Ectodermal cell (in vitro differentiated cells): Measurements from ENCODE around the gene GABRQ.

ENCODE experiments used
- H3K27ac ChIP-seq: 2 replicates; pipeline ENCODE4 v1.7.0; 2013; ENCODE audit warnings: mild to moderate bottlenecking, low read depth, low read length; ENCODE audit not compliant: insufficient read depth, poor library complexity, severe bottlenecking
- H3K27me3 ChIP-seq: 2 replicates; pipeline ENCODE4 v1.7.0; 2013; ENCODE audit warnings: mild to moderate bottlenecking, low read length; ENCODE audit not compliant: insufficient read depth, control insufficient read depth, poor library complexity, severe bottlenecking
- H3K36me3 ChIP-seq: one replicate; pipeline ENCODE4 v1.7.0; 2013; ENCODE audit warnings: low read length; ENCODE audit not compliant: control insufficient read depth, insufficient read depth
- H3K4me1 ChIP-seq: one replicate; pipeline ENCODE4 v1.7.0; 2013; ENCODE audit warnings: low read length; ENCODE audit not compliant: control insufficient read depth, insufficient read depth
- H3K4me3 ChIP-seq: 2 replicates; pipeline ENCODE4 v1.7.0; 2013; ENCODE audit warnings: low read depth, low read length, control low read depth; ENCODE audit not compliant: insufficient read depth
- H3K9me3 ChIP-seq: 2 replicates; pipeline ENCODE4 v1.7.0; 2013; ENCODE audit warnings: mild to moderate bottlenecking, low read length, moderate library complexity; ENCODE audit not compliant: control insufficient read depth
- WGBS, 2 experiments: methylation state at CpG; one replicate each; pipeline ENCODE4 v1.1.7; 2013; ENCODE audit warnings: missing lambda C conversion rate in 2 of 2; 5-methylcytosine and 5-hydroxymethylcytosine counted together

GABRQ gene

GRCh38 chrX:152639426-152639825 lies 1.7 kb downstream of the GABRQ start:
- 90 to 91% methylated on average over 7 of the region's 7 CpGs for WGBS, 2 experiments

GRCh38 chrX:152640034-152640818 lies 2.5 kb downstream of the GABRQ start:
- Histone ChIP-seq H3K4me3 (no peak overlapping the region), H3K27me3 (peaks cover 27% of the 10 kb centered on the region), H3K36me3 (no peaks in the 10 kb centered on the region), H3K9me3 (no peaks in the 10 kb centered on the region), H3K4me1 (no peaks in the 10 kb centered on the region), H3K27ac (no peak overlapping the region)
- WGBS, 2 experiments, result 79 to 81% methylated on average over 15 of the region's 18 CpGs

More at GRCh38 chrX:152639426-152639825, 1.7 kb downstream of the GABRQ start:
- H3K27me3 ChIP-seq, result peaks cover 27% of the 10 kb centered on the region
- H3K4me1 ChIP-seq, result no peaks in the 10 kb centered on the region
- H3K9me3 ChIP-seq, result no peaks in the 10 kb centered on the region
- no peaks in the 10 kb centered on the region for H3K36me3 ChIP-seq
- no peak overlapping the region for H3K27ac ChIP-seq
- H3K4me3 ChIP-seq, result no peak overlapping the region

- no peaks in the 10 kb centered on the region for H3K9me3 ChIP-seq
- 28 to 29% methylated on average over 10 of the region's 10 CpGs for WGBS, 2 experiments
- H3K27ac ChIP-seq, result no peak overlapping the region
- no peaks in the 10 kb centered on the region for H3K4me1 ChIP-seq
- H3K27me3 ChIP-seq, result peaks cover 27% of the 10 kb centered on the region
- no peaks in the 10 kb centered on the region for H3K36me3 ChIP-seq
- no peak overlapping the region for H3K4me3 ChIP-seq
Observed at GRCh38 chrX:152641256-152641875, 3.7 kb downstream of the GABRQ start.

- H3K27me3 ChIP-seq, result peaks cover 27% of the 10 kb centered on the region
- no peaks in the 10 kb centered on the region for H3K4me1 ChIP-seq
- H3K9me3 ChIP-seq, result no peaks in the 10 kb centered on the region
- H3K27ac ChIP-seq, result no peak overlapping the region
- 41 to 47% methylated on average over 3 to 5 of the region's 6 CpGs for WGBS, 2 experiments
- H3K4me3 ChIP-seq, result no peak overlapping the region
- no peaks in the 10 kb centered on the region for H3K36me3 ChIP-seq
Observed at GRCh38 chrX:152641996-152642395, 4.3 kb downstream of the GABRQ start.

GRCh38 chrX:152642931-152643564 lies 5.4 kb downstream of the GABRQ start:
- Histone ChIP-seq H3K4me1 (no peaks in the 10 kb centered on the region), H3K4me3 (no peak overlapping the region), H3K9me3 (no peaks in the 10 kb centered on the region), H3K27me3 (peaks cover 23% of the 10 kb centered on the region), H3K36me3 (no peaks in the 10 kb centered on the region), H3K27ac (no peak overlapping the region)
- 90 to 91% methylated on average over 7 to 11 of the region's 11 CpGs for WGBS, 2 experiments

GRCh38 chrX:152646961-152647360 lies 9.3 kb downstream of the GABRQ start:
- no peaks in the 10 kb centered on the region for H3K4me1 ChIP-seq
- no peaks in the 10 kb centered on the region for H3K36me3 ChIP-seq
- no peak overlapping the region for H3K27ac ChIP-seq
- WGBS, 2 experiments, result 92 to 95% methylated on average over 12 of the region's 12 CpGs
- no peak overlapping the region for H3K4me3 ChIP-seq
- H3K9me3 ChIP-seq, result no peaks in the 10 kb centered on the region
- H3K27me3 ChIP-seq, result no peaks in the 10 kb centered on the region

GRCh38 chrX:152647978-152648377 lies 10.3 kb downstream of the GABRQ start:
- Histone ChIP-seq H3K4me1 (no peaks in the 10 kb centered on the region), H3K9me3 (no peaks in the 10 kb centered on the region), H3K4me3 (no peak overlapping the region), H3K27me3 (no peaks in the 10 kb centered on the region), H3K27ac (no peak overlapping the region), H3K36me3 (no peaks in the 10 kb centered on the region)
- WGBS, 2 experiments, result 95 to 99% methylated on average over 4 of the region's 5 CpGs

GRCh38 chrX:152652060-152652459 lies 14.4 kb downstream of the GABRQ start:
- no peaks in the 10 kb centered on the region for H3K27me3 ChIP-seq
- H3K4me1 ChIP-seq, result no peaks in the 10 kb centered on the region
- no peak overlapping the region for H3K27ac ChIP-seq
- H3K4me3 ChIP-seq, result no peak overlapping the region
- H3K36me3 ChIP-seq, result no peaks in the 10 kb centered on the region
- WGBS, 2 experiments, result 93 to 96% methylated on average over 6 of the region's 6 CpGs
- H3K9me3 ChIP-seq, result no peaks in the 10 kb centered on the region

GRCh38 chrX:152652467-152652866 lies 14.8 kb downstream of the GABRQ start:
- 95 to 96% methylated on average over 16 of the region's 16 CpGs for WGBS, 2 experiments
- H3K9me3 ChIP-seq, result no peaks in the 10 kb centered on the region
- no peaks in the 10 kb centered on the region for H3K27me3 ChIP-seq
- H3K4me3 ChIP-seq, result no peak overlapping the region
- no peak overlapping the region for H3K27ac ChIP-seq
- no peaks in the 10 kb centered on the region for H3K36me3 ChIP-seq
- no peaks in the 10 kb centered on the region for H3K4me1 ChIP-seq

GRCh38 chrX:152656087-152656486 lies 18.4 kb downstream of the GABRQ start:
- H3K4me1 ChIP-seq, result no peaks in the 10 kb centered on the region
- 92 to 100% methylated on average over 3 to 4 of the region's 4 CpGs for WGBS, 2 experiments
- H3K9me3 ChIP-seq, result no peaks in the 10 kb centered on the region
- H3K4me3 ChIP-seq, result no peak overlapping the region
- H3K36me3 ChIP-seq, result no peaks in the 10 kb centered on the region
- H3K27me3 ChIP-seq, result no peaks in the 10 kb centered on the region
- H3K27ac ChIP-seq, result no peak overlapping the region
